Endometrial microvascular endothelial cells (primary cell): ENCODE data around the gene EHD3. TPM values are rescaled to one million over a fixed set of nuclear protein-coding genes. Genes with fewer than 3 reads are reported as not detected.

Experiments used
- in situ Hi-C: cut with HindIII; loops from 2 replicates; pipeline ENCODE4 v1.10.0; 2017; ENCODE audit warnings: low sequenced_read_pairs, low pct_unique_long_range_greater_than_20kb; ENCODE audit errors: inconsistent ontology term
- total RNA-seq: library from RNA; depleted of rRNA; stranded (reverse); fragments of >200 nt; gene quantifications from one replicate; pipeline ENCODE4 v1.2.3, GENCODE V29; 2015; ENCODE audit errors: inconsistent ontology term

EHD3 gene
- total RNA-seq, 1 donor from 2014 or later: 3.1 TPM

GRCh38 chr2:31318361-31319336, 84.7 kb downstream of the EHD3 start:
- in situ Hi-C loops: no loop called here

Other genes starting within 250 kb of the EHD3 start
- gene GALNT14, start 95.7 kb upstream of the EHD3 start, total RNA-seq: 3.6 TPM
- gene CAPN14, start 16.6 kb upstream of the EHD3 start, total RNA-seq: not detected
- gene XDH, start 180.6 kb downstream of the EHD3 start, total RNA-seq: not detected